Measurements from ENCODE around the gene SPP1.

DNA sequence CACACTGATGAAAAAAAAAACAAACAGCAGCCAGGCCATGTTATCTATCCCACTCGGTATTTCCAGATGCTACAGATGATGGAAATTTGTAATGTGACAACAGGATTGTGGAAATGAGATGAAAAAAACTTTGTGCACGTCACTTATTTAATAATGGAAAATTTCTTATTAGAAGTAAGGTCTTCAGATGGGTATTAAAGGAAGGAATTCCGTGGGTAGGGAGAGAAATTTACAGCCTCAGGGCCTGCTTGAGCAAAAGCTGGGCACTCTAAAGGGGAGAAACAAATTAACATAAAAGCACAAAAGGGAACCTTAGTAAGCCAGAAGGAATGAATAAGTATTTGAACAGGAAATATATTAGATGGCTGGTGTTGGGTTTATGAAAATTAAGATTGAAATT is 27.7 kb downstream of the SPP1 start:
- no peak for TF ChIP-seq TCF12 (IDR thresholded peaks at IDR 0.05; ENCODE audit: low read depth)
- TF ChIP-seq TAF1 (IDR thresholded peaks at IDR 0.05; ENCODE audit: low read depth): no peak
- no peak for TF ChIP-seq EP300 (IDR thresholded peaks at IDR 0.05; ENCODE audit: borderline replicate concordance)
- no peak for TF ChIP-seq FOXM1 (IDR thresholded peaks at IDR 0.05; ENCODE audit: borderline replicate concordance, low read depth)
- TF ChIP-seq, protein P1, sequence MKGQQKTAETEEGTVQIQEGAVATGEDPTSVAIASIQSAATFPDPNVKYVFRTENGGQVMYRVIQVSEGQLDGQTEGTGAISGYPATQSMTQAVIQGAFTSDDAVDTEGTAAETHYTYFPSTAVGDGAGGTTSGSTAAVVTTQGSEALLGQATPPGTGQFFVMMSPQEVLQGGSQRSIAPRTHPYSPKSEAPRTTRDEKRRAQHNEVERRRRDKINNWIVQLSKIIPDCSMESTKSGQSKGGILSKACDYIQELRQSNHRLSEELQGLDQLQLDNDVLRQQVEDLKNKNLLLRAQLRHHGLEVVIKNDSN (IDR thresholded peaks at IDR 0.05): no peak
- no peak for TF ChIP-seq MAX (IDR thresholded peaks at IDR 0.05)
- TF ChIP-seq EGR1 (IDR thresholded peaks at IDR 0.05): no peak
- TF ChIP-seq TEAD4 (IDR thresholded peaks at IDR 0.05): no peak
- no peak for TF ChIP-seq ZBTB7A (IDR thresholded peaks at IDR 0.05; ENCODE audit: low read depth)
- no peak for TF ChIP-seq CEBPB (IDR thresholded peaks at IDR 0.05)
- no peak for TF ChIP-seq YY1 (IDR thresholded peaks at IDR 0.05; ENCODE audit: low read depth)
- no peak for TF ChIP-seq CREB1 (IDR thresholded peaks at IDR 0.05; ENCODE audit: low read depth)
- no peak for TF ChIP-seq RAD21 (IDR thresholded peaks at IDR 0.05; ENCODE audit: low read depth)
- TF ChIP-seq REST (IDR thresholded peaks at IDR 0.05; ENCODE audit: low read depth): no peak
